ENCODE measurements around the gene LRRC46. TPM values are rescaled to one million over a fixed set of nuclear protein-coding genes. Genes with fewer than 3 reads are reported as not detected.

LRRC46 gene
- total RNA-seq, 1 experiment from 2014 or later: 0.44 TPM

GRCh38 chr17:47806026-47806912, 25.2 kb upstream of the LRRC46 start:
- peaks cover 18% of the 10 kb centered on the region for H3K4me1 ChIP-seq (ENCODE audit: insufficient read depth, low read length)
- H3K4me2 ChIP-seq (ENCODE audit: low read length): no peak overlapping the region
- H3K27me3 ChIP-seq (ENCODE audit: low read length): no peaks in the 10 kb centered on the region
- no peak overlapping the region for H3K4me3 ChIP-seq (ENCODE audit: low read length)
- ChIA-PET CTCF (no interaction called here), POLR2A (ENCODE audit: unreplicated experiment) (no interaction called here)
- ATAC-seq (no peak), DNase-seq (no peak)
- no peak overlapping the region for H3K9ac ChIP-seq (ENCODE audit: low read length)
- peaks cover 32% of the 10 kb centered on the region for H3K36me3 ChIP-seq (ENCODE audit: low read depth, low read length)
- no peak overlapping the region for H2AFZ ChIP-seq (ENCODE audit: low read length)
- H3F3A ChIP-seq (ENCODE audit: low read length, unreplicated experiment): no peaks in the 10 kb centered on the region
- H4K20me1 ChIP-seq (ENCODE audit: low read length): peaks cover 16% of the 10 kb centered on the region
- no peaks in the 10 kb centered on the region for H3K79me2 ChIP-seq (ENCODE audit: low read length)
- no peak for TF ChIP-seq EZH2phosphoT487 (IDR thresholded peaks at IDR 0.05; ENCODE audit: borderline replicate concordance, low read length)
- no peak for TF ChIP-seq CTCF (conservative IDR thresholded peaks at IDR 0.05; ENCODE audit: low read depth, low read length)
- no peak for TF ChIP-seq EZH2 (IDR thresholded peaks at IDR 0.05; ENCODE audit: low read length, unreplicated experiment)
- no peaks in the 10 kb centered on the region for H3K9me3 ChIP-seq (ENCODE audit: low read length)
- no peaks in the 10 kb centered on the region for H3K9me2 ChIP-seq (replicated peaks; ENCODE audit: low read length)
- no TSS peak for BruUV-seq (replicated peaks)
- intact Hi-C loops (cut with micrococcal nuclease): no loop called here
- no peak overlapping the region for H3K27ac ChIP-seq (ENCODE audit: low read length)

- Histone ChIP-seq H3F3A (ENCODE audit: low read length, unreplicated experiment) (no peaks in the 10 kb centered on the region), H3K4me2 (ENCODE audit: low read length) (no peak overlapping the region), H3K79me2 (ENCODE audit: low read length) (no peaks in the 10 kb centered on the region), H3K27ac (ENCODE audit: low read length) (no peak overlapping the region), H3K36me3 (ENCODE audit: low read depth, low read length) (peaks cover 37% of the 10 kb centered on the region), H3K9me3 (ENCODE audit: low read length) (no peaks in the 10 kb centered on the region), H3K9me2 (replicated peaks; ENCODE audit: low read length) (no peaks in the 10 kb centered on the region), H3K4me3 (ENCODE audit: low read length) (no peak overlapping the region), H3K9ac (ENCODE audit: low read length) (no peak overlapping the region), H3K27me3 (ENCODE audit: low read length) (no peaks in the 10 kb centered on the region), H2AFZ (ENCODE audit: low read length) (no peak overlapping the region), H3K4me1 (ENCODE audit: insufficient read depth, low read length) (peaks cover 23% of the 10 kb centered on the region), H4K20me1 (ENCODE audit: low read length) (peaks cover 20% of the 10 kb centered on the region)
- no peak for DNase-seq
- no peak for ATAC-seq
- ChIA-PET POLR2A (ENCODE audit: unreplicated experiment) (no interaction called here), CTCF (no interaction called here)
- no TSS peak for BruUV-seq (replicated peaks)
- TF ChIP-seq EZH2phosphoT487 (IDR thresholded peaks at IDR 0.05; ENCODE audit: borderline replicate concordance, low read length) (no peak), EZH2 (IDR thresholded peaks at IDR 0.05; ENCODE audit: low read length, unreplicated experiment) (no peak), CTCF (conservative IDR thresholded peaks at IDR 0.05; ENCODE audit: low read depth, low read length) (no peak)
- intact Hi-C loops (cut with micrococcal nuclease): no loop called here
Measured at GRCh38 chr17:47806913-47807255, 24.6 kb upstream of the LRRC46 start.

- Histone ChIP-seq H3K4me2 (ENCODE audit: low read length) (no peak overlapping the region), H3K9ac (ENCODE audit: low read length) (no peak overlapping the region), H3K27me3 (ENCODE audit: low read length) (no peaks in the 10 kb centered on the region), H2AFZ (ENCODE audit: low read length) (no peak overlapping the region), H3K27ac (ENCODE audit: low read length) (no peak overlapping the region), H4K20me1 (ENCODE audit: low read length) (peaks cover 20% of the 10 kb centered on the region), H3K9me3 (ENCODE audit: low read length) (no peaks in the 10 kb centered on the region), H3K79me2 (ENCODE audit: low read length) (no peaks in the 10 kb centered on the region), H3K9me2 (replicated peaks; ENCODE audit: low read length) (no peaks in the 10 kb centered on the region), H3K36me3 (ENCODE audit: low read depth, low read length) (peaks cover 37% of the 10 kb centered on the region), H3K4me3 (ENCODE audit: low read length) (no peak overlapping the region), H3K4me1 (ENCODE audit: insufficient read depth, low read length) (peaks cover 23% of the 10 kb centered on the region), H3F3A (ENCODE audit: low read length, unreplicated experiment) (no peaks in the 10 kb centered on the region)
- no peak for DNase-seq
- ATAC-seq: no peak
- no TSS peak for BruUV-seq (replicated peaks)
- TF ChIP-seq CTCF (conservative IDR thresholded peaks at IDR 0.05; ENCODE audit: low read depth, low read length) (no peak), EZH2 (IDR thresholded peaks at IDR 0.05; ENCODE audit: low read length, unreplicated experiment) (no peak)
- ChIA-PET POLR2A (ENCODE audit: unreplicated experiment) (no interaction called here), CTCF (no interaction called here)
- intact Hi-C loops (cut with micrococcal nuclease): no loop called here
Measured at GRCh38 chr17:47807421-47807820, 24.0 kb upstream of the LRRC46 start.

Measured in PC-3 (cell line).